K562 (cell line): Measurements from ENCODE around the gene PRCC. TPM values are rescaled to one million over a fixed set of nuclear protein-coding genes. Genes with fewer than 3 reads are reported as not detected.

Experiments
- ATAC-seq: fragments of 200-7000 bp; cut with Tn5 transposase; 3 replicates; pipeline ENCODE4 v1.9.1; 2020; ENCODE audit warnings: moderate library complexity
- BruUV-seq: library from RNA; stranded (reverse); fragments of 400-500 nt; replicated peaks from 2 replicates; lab custom pipeline; 2021; lab: Mats Ljungman, UMichigan
- CTCF ChIA-PET: fragments of 300-600 bp; formaldehyde crosslinking; extraction: SDS; loops from one replicate; lab custom pipeline; 2021; ENCODE audit warnings: low intra/inter-chr PET ratio; lab: Yijun Ruan, JAX
- POLR2A ChIA-PET: fragments of 300-600, 350-650 bp; sonication (Branson Sonifier 250); formaldehyde crosslinking; extraction: SDS; loops from one replicate; lab custom pipeline; 2021; ENCODE audit warnings: antibody characterized with exemption, inconsistent platforms; lab: Yijun Ruan, JAX
- DNase-seq, 4 experiments: peaks; one replicate each; pipeline versions ENCODE4 v3.0.0 to v3.0.0-alpha.2; 2011 to 2018; ENCODE audit warnings: low spot score in 3 of 4, mixed read lengths in 3 of 4; ENCODE audit errors: extremely low read depth in 1 of 4
- FAIRE-seq: peaks from 2 replicates; lab custom pipeline; 2011; peaks lifted over from hg19 to GRCh38; lab: Jason Lieb, UNC
- H2AFZ ChIP-seq: 2 replicates; pipeline ENCODE4 v1.6.0; 2011; ENCODE audit warnings: low read depth, low read length, control low read depth, inconsistent platforms
- H3K27ac ChIP-seq: fragments of 200-600 bp; 3 replicates; pipeline ENCODE4 v1.8.0; 2011; ENCODE audit warnings: low read depth, mild to moderate bottlenecking, control low read depth, inconsistent platforms, low read length, moderate library complexity, mixed read lengths; ENCODE audit errors: extremely low read depth
- H3K27me3 ChIP-seq, 2 experiments: fragments of 300-600 bp in 1 of 2; 2 replicates in 1 of 2; 3 replicates in 1 of 2; pipeline versions ENCODE4 v1.6.0 to v1.8.0; 2011; ENCODE audit warnings: inconsistent platforms in 2 of 2, low read length in 2 of 2, mild to moderate bottlenecking in 1 of 2, mixed read lengths in 1 of 2, moderate library complexity in 1 of 2; ENCODE audit not compliant: control insufficient read depth in 2 of 2, insufficient read depth in 2 of 2
- H3K36me3 ChIP-seq: fragments of 300-600 bp; 3 replicates; pipeline ENCODE4 v1.8.0; 2011; ENCODE audit warnings: mild to moderate bottlenecking, low read length, inconsistent platforms; ENCODE audit not compliant: control insufficient read depth, insufficient read depth
- H3K4me1 ChIP-seq, 2 experiments: fragments of 200-600 bp in 1 of 2; replicated peaks in 1 of 2; 2 replicates in 1 of 2; 3 replicates in 1 of 2; pipeline versions ENCODE4 v1.5.1 to v1.8.0; 2011; ENCODE audit warnings: inconsistent platforms in 2 of 2, low read length in 2 of 2, mild to moderate bottlenecking in 1 of 2, mixed read lengths in 1 of 2, moderate library complexity in 1 of 2; ENCODE audit not compliant: control insufficient read depth in 2 of 2, insufficient read depth in 2 of 2
- H3K4me2 ChIP-seq: 2 replicates; pipeline ENCODE4 v1.6.1; 2011; ENCODE audit warnings: low read length, control low read depth, inconsistent platforms, mixed read lengths; ENCODE audit not compliant: insufficient read depth
- H3K4me3 ChIP-seq: fragments of 200-600 bp; sonication (generic), shearing (Covaris generic); 2 replicates; pipeline ENCODE4 v1.5.1; 2016; ENCODE audit warnings: control low read depth, inconsistent platforms
- H3K79me2 ChIP-seq: fragments of 200-600 bp; 3 replicates; pipeline ENCODE4 v1.8.0; 2011; ENCODE audit warnings: low read length, inconsistent platforms; ENCODE audit not compliant: control insufficient read depth, insufficient read depth
- H3K9ac ChIP-seq, 2 experiments: 2 replicates each; pipeline versions ENCODE4 v1.6.0 to v1.6.1; 2011; ENCODE audit warnings: low read depth in 2 of 2, low read length in 2 of 2, control low read depth in 1 of 2, inconsistent platforms in 1 of 2, mild to moderate bottlenecking in 1 of 2, mixed read lengths in 1 of 2; ENCODE audit not compliant: insufficient read depth in 1 of 2
- H3K9me1 ChIP-seq: one replicate; pipeline ENCODE4 v1.6.0; 2011; ENCODE audit warnings: inconsistent platforms, mild to moderate bottlenecking, low read length, moderate library complexity; ENCODE audit not compliant: control insufficient read depth, insufficient read depth
- H3K9me3 ChIP-seq: replicated peaks from 2 replicates; pipeline ENCODE4 v1.5.1; 2011; ENCODE audit warnings: low read depth, low read length, inconsistent platforms; ENCODE audit not compliant: control insufficient read depth, insufficient read depth
- H4K20me1 ChIP-seq: replicated peaks from 2 replicates; pipeline ENCODE4 v1.6.1; 2011; ENCODE audit warnings: low read length, inconsistent platforms, mixed read lengths; ENCODE audit not compliant: control insufficient read depth, insufficient read depth
- ARID3A ChIP-seq: IDR thresholded peaks from 2 replicates; pipeline ENCODE4 v1.6.1; 2012; ENCODE audit warnings: low read depth, low read length, improper control_type of control experiment, borderline replicate concordance
- BDP1 ChIP-seq: IDR thresholded peaks from 3 replicates; pipeline ENCODE4 v1.6.1; 2011; ENCODE audit not compliant: insufficient read length, insufficient read depth
- GATAD2B ChIP-seq: fragments of 450-650 bp; IDR thresholded peaks from 2 replicates; pipeline ENCODE4 v1.6.1; 2017; ENCODE audit warnings: mild to moderate bottlenecking, borderline replicate concordance
- JUN ChIP-seq, 2 experiments: sonication (generic) in 1 of 2; formaldehyde crosslinking in 1 of 2; IDR thresholded peaks; 2 replicates each; pipeline versions ENCODE4 v1.6.1 to v1.8.0; 2012 to 2022; ENCODE audit warnings: borderline replicate concordance in 2 of 2, mild to moderate bottlenecking in 2 of 2, improper control_type of control experiment in 1 of 2, low read depth in 1 of 2, low read length in 1 of 2, missing genetic modification reagents in 1 of 2
- KAT8 ChIP-seq: fragments of 450-650 bp; IDR thresholded peaks from 2 replicates; pipeline ENCODE4 v1.6.1; 2016; ENCODE audit warnings: low read depth, mild to moderate bottlenecking
- SNRNP70 ChIP-seq: fragments of 200-400 bp; formaldehyde crosslinking; optimal IDR thresholded peaks from 2 replicates; pipeline ENCODE3; 2017; ENCODE audit warnings: low read depth, low read length
- TRIM28 ChIP-seq: fragments of 450-650 bp; IDR thresholded peaks from 2 replicates; pipeline ENCODE4 v1.6.1; 2017
- YY1 ChIP-seq, 3 experiments: IDR thresholded peaks; 2 replicates each; pipeline ENCODE4 v1.6.1; 2011; ENCODE audit warnings: low read length in 2 of 3, mild to moderate bottlenecking in 2 of 3, moderate library complexity in 2 of 3, borderline replicate concordance in 1 of 3, control low read depth in 1 of 3, low read depth in 1 of 3; ENCODE audit not compliant: insufficient read depth in 3 of 3, insufficient replicate concordance in 2 of 3, control insufficient read depth in 1 of 3, insufficient read length in 1 of 3; ENCODE audit errors: extremely low read depth in 1 of 3
- ZNF444 ChIP-seq: fragments of 250-450 bp; sonication (Bioruptor Pico); IDR thresholded peaks from 2 replicates; pipeline ENCODE4 v1.4.0; 2020; ENCODE audit warnings: mild to moderate bottlenecking, moderate library complexity
- ZNF76 ChIP-seq: fragments of 250-450 bp; sonication (Bioruptor Pico); IDR thresholded peaks from 2 replicates; pipeline ENCODE4 v1.4.0; 2020; ENCODE audit warnings: mild to moderate bottlenecking, moderate library complexity, borderline replicate concordance
- WGBS: fragments of 100-300 bp; shearing (Covaris generic); methylation state at CpG from one replicate; pipeline ENCODE4 v1.1.6; 2016; ENCODE audit warnings: low coverage, mixed read lengths; ENCODE audit not compliant: insufficient coverage; ENCODE audit errors: missing lambda C conversion rate; 5-methylcytosine and 5-hydroxymethylcytosine counted together
- in situ Hi-C: fragments of 300-500 bp; cut with MboI; formaldehyde crosslinking; loops from 4 replicates; pipeline ENCODE4 v1.15.0; 2018; ENCODE audit warnings: inconsistent platforms, mixed read lengths
- intact Hi-C: fragments of 100-400 bp; cut with micrococcal nuclease; formaldehyde crosslinking; loops from 2 replicates; pipeline ENCODE4 v1.14.2; 2022
- polyA plus RNA-seq, 8 experiments: library from polyadenylated mRNA; depleted of rRNA in 4 of 8; stranded (reverse) in 5 of 8; unstranded in 3 of 8; fragments of >200 nt; fragmentation: Nextera tagmentation in 2 of 8; fragmentation: Illumina TruSeq in 1 of 8; extraction: Ambion mirVana in 2 of 8; extraction: Trizol in 1 of 8; gene quantifications; 2 replicates each; pipeline versions ENCODE4 v1.2.1 to v1.2.3, GENCODE V29; 2011 to 2014; ENCODE audit warnings: inconsistent platforms in 1 of 8, missing spikeins in 1 of 8
- total RNA-seq, 7 experiments: library from RNA; depleted of rRNA in 6 of 7; stranded (reverse); fragments of >200 nt in 6 of 7; fragmentation: Illumina TruSeq in 2 of 7; extraction: Trizol in 2 of 7; gene quantifications; 2 replicates each; pipeline versions ENCODE4 v1.2.1 to v1.2.3, GENCODE V29; 2011 to 2021; ENCODE audit warnings: low replicate concordance in 1 of 7

PRCC gene
- total and polyA plus RNA-seq, 9 of the 15 experiments (the other 6 are each of a cell fraction or from before 2014, with no cell fraction given) = 23.9 to 201 (median 41.1) TPM

DNA sequence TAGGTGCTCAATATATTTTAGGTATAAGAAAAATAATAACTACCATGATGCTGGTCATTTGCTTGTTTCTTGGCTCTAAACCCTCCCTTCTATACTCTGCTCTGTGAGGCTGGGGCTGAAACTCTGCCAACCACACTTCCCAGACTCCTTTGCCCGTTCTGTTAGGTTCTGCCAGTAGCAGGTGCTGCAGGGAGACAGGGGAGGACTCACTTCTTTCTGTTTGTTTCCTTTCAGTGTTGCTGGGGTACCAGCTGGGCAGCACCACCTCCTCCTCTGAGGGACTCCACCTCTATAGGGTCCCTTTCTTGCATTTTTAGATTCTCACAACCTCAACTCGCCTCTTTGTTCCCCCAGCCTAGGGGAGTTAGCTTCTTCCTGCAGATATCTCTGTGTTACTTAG lies 66.3 kb downstream of the PRCC start:
- Histone ChIP-seq H4K20me1 (no peaks in the 10 kb centered on the region), H3K9ac (no peak overlapping the region), H3K36me3 (no peaks in the 10 kb centered on the region), H3K27ac (no peak overlapping the region), H3K4me3 (no peak overlapping the region), H3K9me1 (no peaks in the 10 kb centered on the region), H2AFZ (no peak overlapping the region), H3K4me2 (no peak overlapping the region), H3K79me2 (no peaks in the 10 kb centered on the region), H3K9me3 (no peaks in the 10 kb centered on the region), H3K4me1 (peaks cover 0 to 7% of the 10 kb centered on the region in 2 experiments; a peak in 3 of 5 replicates), H3K27me3 (peaks cover 17 to 22% of the 10 kb centered on the region in 2 experiments; a peak in 4 of 5 replicates)
- TF ChIP-seq ZNF76 (CRISPR knock-in tag) (no peak), ARID3A (no peak), JUN (IDR thresholded peaks at IDR 0.05; ENCODE audit: borderline replicate concordance, low read depth, low read length) (no peak), JUN (CRISPR knock-in tag; IDR thresholded peaks at IDR 0.05; ENCODE audit: borderline replicate concordance) (no peak), SNRNP70 (no peak), GATAD2B (no peak), ZNF444 (CRISPR knock-in tag) (no peak), BDP1 (no peak), KAT8 (no peak), YY1 (IDR thresholded peaks at IDR 0.05; ENCODE audit: borderline replicate concordance in 1 of 3, control insufficient read depth in 1 of 3, extremely low read depth in 1 of 3, insufficient read depth in 3 of 3, insufficient read length in 1 of 3, insufficient replicate concordance in 2 of 3, low read depth in 1 of 3, low read length in 2 of 3) (no peak), TRIM28 (no peak)
- ATAC-seq (no peak), DNase-seq (no peak), FAIRE-seq (no peak)
- no TSS peak for BruUV-seq
- in situ Hi-C loops = no loop called here
- ChIA-PET CTCF (interaction anchor here (0.7 kb wide), 1 partner anchor 110 kb away, joined by 3 read pairs; no protein-coding TSS in a partner anchor), POLR2A (no interaction called here)
- WGBS = 0% methylated on average over 2 of the region's 2 CpGs
- intact Hi-C loops = loop anchor here (5.0 kb wide), 1 partner anchor 36 kb away; no protein-coding TSS in a partner anchor
